Natural killer cell (primary cell): ENCODE data around the gene LSAMP. TPM values are rescaled to one million over a fixed set of nuclear protein-coding genes. Genes with fewer than 3 reads are reported as not detected.

Source experiments
- ATAC-seq, 3 donors: fragments of 150-1000 bp in 2 of 3; fragments of 200-7000 bp in 1 of 3; cut with Tn5 transposase; 1 replicate in 1 of 3; 2 replicates in 2 of 3; pipeline ENCODE4 v1.10.0; 2021; ENCODE audit warnings: mild to moderate bottlenecking in 2 of 3, moderate library complexity in 2 of 3
- DNase-seq, 2 donors: peaks; one replicate each; pipeline versions ENCODE4 v3.0.0 to v3.0.0-alpha.2; 2013 to 2021; ENCODE audit warnings: mixed read lengths in 1 of 2
- H3K27ac ChIP-seq: one replicate; pipeline ENCODE4 v1.5.1; 2013; ENCODE audit warnings: mild to moderate bottlenecking, low read length
- H3K27me3 ChIP-seq: one replicate; pipeline ENCODE4 v1.6.1; 2013; ENCODE audit warnings: low read length; ENCODE audit not compliant: control insufficient read depth, insufficient read depth
- H3K36me3 ChIP-seq: one replicate; pipeline ENCODE4 v1.6.1; 2013; ENCODE audit warnings: low read length; ENCODE audit not compliant: control insufficient read depth, insufficient read depth
- H3K4me1 ChIP-seq: one replicate; pipeline ENCODE4 v1.6.1; 2013; ENCODE audit warnings: low read length; ENCODE audit not compliant: control insufficient read depth, insufficient read depth
- H3K4me3 ChIP-seq: one replicate; pipeline ENCODE4 v1.5.1; 2013; ENCODE audit warnings: low read length
- H3K9me3 ChIP-seq: one replicate; pipeline ENCODE4 v1.6.1; 2013; ENCODE audit warnings: low read length; ENCODE audit not compliant: control insufficient read depth, insufficient read depth
- H3K27ac Mint-ChIP-seq, 2 donors: one replicate each; pipeline ENCODE4 v1.8.0; 2022; ENCODE audit warnings: mild to moderate bottlenecking in 2 of 2, mixed read lengths in 2 of 2, moderate library complexity in 1 of 2
- H3K27me3 Mint-ChIP-seq, 2 donors: one replicate each; pipeline ENCODE4 v1.8.0; 2022; ENCODE audit warnings: low read depth in 2 of 2, mixed read lengths in 2 of 2
- H3K36me3 Mint-ChIP-seq: one replicate; pipeline ENCODE4 v1.8.0; 2022; ENCODE audit warnings: mixed read lengths
- H3K4me1 Mint-ChIP-seq, 2 donors: one replicate each; pipeline ENCODE4 v1.8.0; 2022; ENCODE audit warnings: mixed read lengths in 2 of 2
- H3K4me3 Mint-ChIP-seq: one replicate; pipeline ENCODE4 v1.8.0; 2022; ENCODE audit warnings: mild to moderate bottlenecking, moderate library complexity, mixed read lengths
- H3K9me3 Mint-ChIP-seq, 2 donors: one replicate each; pipeline ENCODE4 v1.8.0; 2022; ENCODE audit warnings: mixed read lengths in 2 of 2
- WGBS: methylation state at CpG from one replicate; pipeline ENCODE4 v1.1.7; 2013; ENCODE audit warnings: missing lambda C conversion rate; ENCODE audit not compliant: insufficient coverage; 5-methylcytosine and 5-hydroxymethylcytosine counted together
- intact Hi-C: fragments of 100-400 bp; cut with micrococcal nuclease; formaldehyde crosslinking; loops from one replicate; pipeline ENCODE4 v1.14.2; 2022
- total RNA-seq, 4 donors: library from RNA; stranded (reverse); fragments of 120-200 nt in 1 of 4; gene quantifications; one replicate each; pipeline versions ENCODE4 v1.2.3 to v1.2.4, GENCODE V29; 2013 to 2022
- TF ChIP-seq, protein P1 (sequence below): fragments of 200-600 bp; IDR thresholded peaks from one replicate; pipeline ENCODE4 v1.8.0; 2022; ENCODE audit warnings: antibody characterized with exemption

The LSAMP gene
- total RNA-seq, 3 donors from 2014 or later (not counting 1 experiment from before 2014, with no cell fraction given) = not detected

DNA sequence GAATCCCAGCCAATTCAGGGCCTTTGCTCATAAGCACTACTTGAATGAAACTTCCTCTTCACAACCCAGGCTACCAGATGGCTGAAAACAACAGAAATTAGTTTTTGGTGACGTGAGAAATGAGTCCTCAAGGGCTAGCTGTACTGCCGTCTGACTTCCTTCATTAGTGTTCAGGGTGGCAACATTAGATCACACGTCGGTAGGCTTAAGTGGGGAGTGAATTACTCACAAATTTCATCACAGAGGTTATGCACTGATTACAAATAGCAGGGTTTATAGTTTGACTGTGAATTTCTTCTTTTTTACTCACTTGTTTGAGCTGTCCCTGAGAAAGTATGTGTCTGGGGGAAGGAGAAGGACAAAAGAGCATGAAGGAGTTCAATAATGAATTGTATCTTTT is 424.8 kb downstream of the LSAMP start:
- no peak overlapping the region for H3K4me3 Mint-ChIP-seq
- intact Hi-C loops = no loop called here
- Histone ChIP-seq H3K4me1 (no peaks in the 10 kb centered on the region), H3K36me3 (no peaks in the 10 kb centered on the region), H3K4me3 (no peak overlapping the region), H3K27ac (no peak overlapping the region), H3K27me3 (no peaks in the 10 kb centered on the region), H3K9me3 (no peaks in the 10 kb centered on the region)
- DNase-seq = no peak
- H3K9me3 Mint-ChIP-seq = peaks cover 4 to 6% of the 10 kb centered on the region in 2 donors
- WGBS = 30% methylated on average over 4 of the region's 4 CpGs
- no peak overlapping the region for H3K27ac Mint-ChIP-seq
- TF ChIP-seq, protein P1, sequence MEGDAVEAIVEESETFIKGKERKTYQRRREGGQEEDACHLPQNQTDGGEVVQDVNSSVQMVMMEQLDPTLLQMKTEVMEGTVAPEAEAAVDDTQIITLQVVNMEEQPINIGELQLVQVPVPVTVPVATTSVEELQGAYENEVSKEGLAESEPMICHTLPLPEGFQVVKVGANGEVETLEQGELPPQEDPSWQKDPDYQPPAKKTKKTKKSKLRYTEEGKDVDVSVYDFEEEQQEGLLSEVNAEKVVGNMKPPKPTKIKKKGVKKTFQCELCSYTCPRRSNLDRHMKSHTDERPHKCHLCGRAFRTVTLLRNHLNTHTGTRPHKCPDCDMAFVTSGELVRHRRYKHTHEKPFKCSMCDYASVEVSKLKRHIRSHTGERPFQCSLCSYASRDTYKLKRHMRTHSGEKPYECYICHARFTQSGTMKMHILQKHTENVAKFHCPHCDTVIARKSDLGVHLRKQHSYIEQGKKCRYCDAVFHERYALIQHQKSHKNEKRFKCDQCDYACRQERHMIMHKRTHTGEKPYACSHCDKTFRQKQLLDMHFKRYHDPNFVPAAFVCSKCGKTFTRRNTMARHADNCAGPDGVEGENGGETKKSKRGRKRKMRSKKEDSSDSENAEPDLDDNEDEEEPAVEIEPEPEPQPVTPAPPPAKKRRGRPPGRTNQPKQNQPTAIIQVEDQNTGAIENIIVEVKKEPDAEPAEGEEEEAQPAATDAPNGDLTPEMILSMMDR = no peak
- ATAC-seq = no peak
- H3K27me3 Mint-ChIP-seq = no peaks in the 10 kb centered on the region
- H3K4me1 Mint-ChIP-seq = no peaks in the 10 kb centered on the region
- no peaks in the 10 kb centered on the region for H3K36me3 Mint-ChIP-seq

DNA sequence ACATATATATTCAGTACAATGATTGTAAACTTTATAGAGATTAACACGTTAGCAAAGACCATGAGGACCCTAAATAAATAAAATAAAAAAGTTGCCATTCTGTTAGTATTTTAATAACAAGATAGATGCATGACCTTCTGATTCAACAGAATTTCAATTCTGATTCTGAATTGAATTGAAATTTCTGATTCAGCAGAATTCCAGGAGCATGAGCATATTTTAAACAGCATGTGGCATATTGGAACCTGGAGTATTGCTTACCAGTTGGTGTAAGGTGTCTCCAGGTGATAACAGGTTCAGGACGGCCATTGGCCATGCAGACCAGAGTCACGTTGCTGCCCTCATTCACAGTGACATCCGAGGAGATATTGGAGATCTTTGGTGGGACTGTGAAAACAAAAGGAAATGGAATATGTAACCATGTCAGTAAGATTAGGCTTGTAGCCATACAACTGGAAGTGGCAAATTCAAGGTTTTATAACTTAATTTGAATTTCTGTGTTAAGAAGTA is 426.0 kb downstream of the LSAMP start:
- no peaks in the 10 kb centered on the region for H3K4me1 Mint-ChIP-seq
- Histone ChIP-seq H3K4me1 (no peaks in the 10 kb centered on the region), H3K36me3 (no peaks in the 10 kb centered on the region), H3K27ac (no peak overlapping the region), H3K9me3 (no peaks in the 10 kb centered on the region), H3K27me3 (no peaks in the 10 kb centered on the region), H3K4me3 (no peak overlapping the region)
- H3K27me3 Mint-ChIP-seq = no peaks in the 10 kb centered on the region
- no peak overlapping the region for H3K4me3 Mint-ChIP-seq
- DNase-seq (no peak), ATAC-seq (no peak)
- peaks cover 4 to 10% of the 10 kb centered on the region in 2 donors for H3K9me3 Mint-ChIP-seq
- H3K27ac Mint-ChIP-seq = no peak overlapping the region
- 85% methylated on average over 3 of the region's 4 CpGs for WGBS
- no peaks in the 10 kb centered on the region for H3K36me3 Mint-ChIP-seq
- TF ChIP-seq, protein P1 = no peak
- intact Hi-C loops = no loop called here

DNA sequence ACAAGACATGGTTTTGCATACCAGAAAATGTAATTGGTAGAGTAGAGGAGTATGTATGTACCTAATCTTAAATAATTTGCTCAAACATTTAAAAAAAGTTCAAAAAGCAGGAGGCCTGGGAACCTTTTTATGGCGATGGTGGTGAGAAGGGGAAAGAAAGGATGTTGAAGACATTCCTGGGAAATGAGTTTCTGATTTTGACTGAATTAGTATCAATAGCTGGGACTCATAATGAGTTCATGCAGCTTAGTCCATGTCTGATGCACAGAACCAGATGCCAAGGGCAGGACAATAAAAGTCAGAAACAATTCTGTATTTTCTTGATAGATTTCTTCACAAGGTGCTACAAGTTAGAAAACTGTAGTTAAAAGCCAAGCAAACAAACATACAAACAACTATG is 426.6 kb downstream of the LSAMP start:
- H3K36me3 ChIP-seq = no peaks in the 10 kb centered on the region
- WGBS = 92% methylated on average over 1 of the region's 1 CpG
- no peaks in the 10 kb centered on the region for H3K27me3 ChIP-seq
- H3K4me1 ChIP-seq = no peaks in the 10 kb centered on the region
- Mint-ChIP-seq H3K27me3 (no peaks in the 10 kb centered on the region), H3K4me3 (no peak overlapping the region), H3K27ac (no peak overlapping the region), H3K36me3 (no peaks in the 10 kb centered on the region), H3K4me1 (no peaks in the 10 kb centered on the region), H3K9me3 (peaks cover 4 to 6% of the 10 kb centered on the region in 2 donors)
- H3K9me3 ChIP-seq = no peaks in the 10 kb centered on the region
- no peak for DNase-seq
- intact Hi-C loops = no loop called here
- ATAC-seq = no peak
- TF ChIP-seq, protein P1 = no peak
- no peak overlapping the region for H3K4me3 ChIP-seq
- H3K27ac ChIP-seq = no peak overlapping the region

DNA sequence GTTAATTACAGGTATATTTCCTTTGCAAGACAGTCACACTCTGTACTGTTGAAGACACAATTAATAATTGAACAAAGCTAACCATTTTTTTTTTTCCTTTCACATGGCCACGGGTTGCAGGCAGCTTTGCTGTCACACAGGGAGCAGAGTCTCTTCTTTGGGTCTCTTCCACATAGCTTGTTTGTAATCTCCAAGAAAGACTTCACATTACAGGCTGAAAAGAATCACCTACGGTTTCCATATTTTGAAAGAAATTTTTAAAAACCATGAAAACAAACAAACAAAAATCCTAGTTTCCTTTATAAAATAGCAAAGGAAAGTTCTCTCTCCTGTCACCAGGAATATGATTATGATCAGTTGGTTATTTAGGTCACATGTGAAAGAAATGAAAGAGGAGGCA is 429.4 kb downstream of the LSAMP start:
- Mint-ChIP-seq H3K27ac (no peak overlapping the region), H3K4me1 (no peaks in the 10 kb centered on the region), H3K4me3 (no peak overlapping the region), H3K36me3 (no peaks in the 10 kb centered on the region), H3K9me3 (peaks cover 2 to 4% of the 10 kb centered on the region in 2 donors), H3K27me3 (no peaks in the 10 kb centered on the region)
- no peaks in the 10 kb centered on the region for H3K27me3 ChIP-seq
- H3K4me1 ChIP-seq = no peaks in the 10 kb centered on the region
- ATAC-seq (no peak), DNase-seq (no peak)
- TF ChIP-seq, protein P1 = no peak
- no peaks in the 10 kb centered on the region for H3K36me3 ChIP-seq
- no peaks in the 10 kb centered on the region for H3K9me3 ChIP-seq
- intact Hi-C loops = no loop called here
- no peak overlapping the region for H3K4me3 ChIP-seq
- 61% methylated on average over 1 of the region's 2 CpGs for WGBS
- no peak overlapping the region for H3K27ac ChIP-seq
